Stomach (tissue), 9 donors: ENCODE data around the gene POM121L12. TPM values are rescaled to one million over a fixed set of nuclear protein-coding genes. Genes with fewer than 3 reads are reported as not detected.

Experiments used
- DNase-seq, 2 donors: peaks; one replicate each; pipeline versions ENCODE4 v3.0.0 to v3.0.0-alpha.2; 2013 to 2019
- H3K27ac ChIP-seq, 5 donors: fragments of 200-600 bp in 4 of 5; sonication (generic) in 4 of 5; one replicate each; pipeline ENCODE4 v1.5.1; 2013 to 2019; ENCODE audit warnings: mild to moderate bottlenecking in 1 of 5, moderate library complexity in 1 of 5
- H3K27me3 ChIP-seq, 3 donors: fragments of 200-600 bp; sonication (generic); one replicate each; pipeline ENCODE4 v1.5.1; 2017 to 2019; ENCODE audit warnings: mixed run types in 1 of 3
- H3K36me3 ChIP-seq, 4 donors: fragments of 200-600 bp; sonication (generic); 1 replicate in 3 of 4; 2 replicates in 1 of 4; pipeline ENCODE4 v1.5.1; 2016 to 2019
- H3K4me1 ChIP-seq, 4 donors: fragments of 200-600 bp; sonication (generic); one replicate each; pipeline ENCODE4 v1.5.1; 2016 to 2019
- H3K4me3 ChIP-seq, 4 donors: fragments of 200-600 bp; sonication (generic) in 3 of 4; one replicate each; pipeline ENCODE4 v1.5.1; 2016 to 2019; ENCODE audit warnings: mild to moderate bottlenecking in 1 of 4
- H3K9me3 ChIP-seq, 4 donors: fragments of 200-600 bp; sonication (generic); one replicate each; pipeline ENCODE4 v1.5.1; 2016 to 2019
- EP300 ChIP-seq: sonication (generic); formaldehyde crosslinking; IDR thresholded peaks from one replicate; pipeline ENCODE4 v1.6.1; 2017; ENCODE audit warnings: antibody characterized with exemption
- POLR2A ChIP-seq, 4 donors: fragments of 450-650 bp; IDR thresholded peaks; one replicate each; pipeline ENCODE4 v1.6.1; 2016; ENCODE audit warnings: antibody characterized with exemption in 4 of 4, control low read depth in 2 of 4, mild to moderate bottlenecking in 1 of 4, moderate library complexity in 1 of 4
- POLR2AphosphoS5 ChIP-seq, 3 donors: sonication (generic); formaldehyde crosslinking; IDR thresholded peaks; one replicate each; pipeline ENCODE4 v1.6.1; 2016; ENCODE audit warnings: antibody characterized with exemption in 3 of 3
- WGBS, 5 donors: extraction: QIAGEN DNeasy Blood & Tissue Kit in 3 of 5; methylation state at CpG; one replicate each; pipeline versions ENCODE4 v1.1.5 to v1.1.7; 2013 to 2018; 5-methylcytosine and 5-hydroxymethylcytosine counted together
- intact Hi-C: fragments of 100-400 bp; cut with DNase I; formaldehyde crosslinking; loops from one replicate; pipeline ENCODE4 v1.15.1; 2023; ENCODE audit warnings: low total_unique reads
- polyA plus RNA-seq, 3 donors: library from polyadenylated mRNA; stranded (reverse); fragments of 200-250 nt; gene quantifications; one replicate each; pipeline ENCODE4 v1.2.3, GENCODE V29; 2013
- total RNA-seq, 5 donors: library from RNA; depleted of rRNA; stranded (reverse); fragments of >200 nt; gene quantifications; one replicate each; pipeline versions ENCODE4 v1.1.0 to v1.2.3, GENCODE V29; 2014 to 2016
- TF ChIP-seq, protein P1 (sequence below), 7 experiments: fragments of 450-650 bp in 4 of 7; fragments of 200-600 bp in 3 of 7; sonication (generic) in 3 of 7; IDR thresholded peaks; one replicate each; pipeline ENCODE4 v1.5.1; 2016 to 2019; ENCODE audit warnings: antibody characterized with exemption in 7 of 7, control low read depth in 2 of 7, mild to moderate bottlenecking in 1 of 7
- donor health status: healthy with polysubstance abuse.
- donor health status: Bipolar disorder and iron deficiency.
- donor health status: healthy.

Gene POM121L12
- total and polyA plus RNA-seq, 8 donors: not detected

DNA sequence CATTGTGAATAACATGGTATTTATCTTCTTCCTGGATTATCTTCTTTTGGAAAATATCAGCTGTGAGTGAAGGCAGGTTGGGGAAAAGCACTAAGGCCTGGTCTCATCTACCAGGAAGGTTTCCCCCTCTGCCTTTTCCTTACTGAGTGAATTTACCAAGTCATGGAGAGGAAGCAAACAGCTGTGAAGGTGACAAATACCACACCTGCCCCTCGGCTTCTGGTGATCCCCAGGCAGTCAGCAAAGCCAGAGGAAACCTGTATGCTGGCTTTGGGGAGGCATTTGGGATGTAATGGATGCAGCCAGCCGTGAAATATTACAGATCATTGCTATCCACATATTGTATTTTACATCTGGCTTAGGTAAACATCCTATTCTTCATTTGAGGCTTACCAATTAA is 24.2 kb downstream of the POM121L12 start:
- H3K4me1 ChIP-seq: no peaks in the 10 kb centered on the region
- no peak overlapping the region for H3K27ac ChIP-seq
- no peaks in the 10 kb centered on the region for H3K36me3 ChIP-seq
- H3K4me3 ChIP-seq: no peak overlapping the region
- peaks cover 0 to 15% (median 4%) of the 10 kb centered on the region in 4 donors for H3K9me3 ChIP-seq
- WGBS, 5 donors: 21 to 67% (median 33%) methylated on average over 2 of the region's 2 CpGs
- intact Hi-C loops: no loop called here
- no peak for TF ChIP-seq POLR2A (IDR thresholded peaks at IDR 0.05)
- no peak for TF ChIP-seq POLR2AphosphoS5 (IDR thresholded peaks at IDR 0.05)
- TF ChIP-seq, protein P1, sequence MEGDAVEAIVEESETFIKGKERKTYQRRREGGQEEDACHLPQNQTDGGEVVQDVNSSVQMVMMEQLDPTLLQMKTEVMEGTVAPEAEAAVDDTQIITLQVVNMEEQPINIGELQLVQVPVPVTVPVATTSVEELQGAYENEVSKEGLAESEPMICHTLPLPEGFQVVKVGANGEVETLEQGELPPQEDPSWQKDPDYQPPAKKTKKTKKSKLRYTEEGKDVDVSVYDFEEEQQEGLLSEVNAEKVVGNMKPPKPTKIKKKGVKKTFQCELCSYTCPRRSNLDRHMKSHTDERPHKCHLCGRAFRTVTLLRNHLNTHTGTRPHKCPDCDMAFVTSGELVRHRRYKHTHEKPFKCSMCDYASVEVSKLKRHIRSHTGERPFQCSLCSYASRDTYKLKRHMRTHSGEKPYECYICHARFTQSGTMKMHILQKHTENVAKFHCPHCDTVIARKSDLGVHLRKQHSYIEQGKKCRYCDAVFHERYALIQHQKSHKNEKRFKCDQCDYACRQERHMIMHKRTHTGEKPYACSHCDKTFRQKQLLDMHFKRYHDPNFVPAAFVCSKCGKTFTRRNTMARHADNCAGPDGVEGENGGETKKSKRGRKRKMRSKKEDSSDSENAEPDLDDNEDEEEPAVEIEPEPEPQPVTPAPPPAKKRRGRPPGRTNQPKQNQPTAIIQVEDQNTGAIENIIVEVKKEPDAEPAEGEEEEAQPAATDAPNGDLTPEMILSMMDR (IDR thresholded peaks at IDR 0.05): no peak
- TF ChIP-seq EP300: no peak
- no peak for DNase-seq
- no peaks in the 10 kb centered on the region for H3K27me3 ChIP-seq

DNA sequence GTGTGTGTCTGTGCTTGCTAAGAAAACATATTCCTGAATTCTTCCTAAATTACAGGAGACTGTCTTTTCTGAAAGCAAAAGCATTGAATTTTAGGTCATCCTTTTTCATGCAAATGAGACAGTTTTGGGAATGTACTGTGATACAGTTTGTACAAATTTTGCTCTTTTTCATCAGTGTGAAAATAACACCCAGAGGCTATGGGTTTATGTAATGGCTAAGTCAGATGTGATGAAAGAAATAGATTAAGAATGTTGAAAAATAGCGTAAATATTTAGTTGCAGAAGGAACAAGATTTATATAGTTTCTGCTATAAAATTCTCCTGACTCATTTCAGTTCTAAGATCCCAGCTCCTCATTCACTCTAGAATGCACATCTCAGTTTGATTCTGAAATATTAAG is 24.6 kb downstream of the POM121L12 start:
- H3K4me3 ChIP-seq: no peak overlapping the region
- TF ChIP-seq POLR2AphosphoS5 (IDR thresholded peaks at IDR 0.05) (no peak), EP300 (no peak), POLR2A (IDR thresholded peaks at IDR 0.05) (no peak)
- TF ChIP-seq, protein P1 (IDR thresholded peaks at IDR 0.05): no peak
- intact Hi-C loops: no loop called here
- no peak for DNase-seq
- H3K9me3 ChIP-seq: peaks cover 0 to 20% (median 4%) of the 10 kb centered on the region in 4 donors
- H3K27me3 ChIP-seq: no peaks in the 10 kb centered on the region
- no peak overlapping the region for H3K27ac ChIP-seq
- WGBS, 5 donors: 77 to 95% (median 81%) methylated on average over 1 of the region's 1 CpG
- H3K4me1 ChIP-seq: no peaks in the 10 kb centered on the region
- no peaks in the 10 kb centered on the region for H3K36me3 ChIP-seq

DNA sequence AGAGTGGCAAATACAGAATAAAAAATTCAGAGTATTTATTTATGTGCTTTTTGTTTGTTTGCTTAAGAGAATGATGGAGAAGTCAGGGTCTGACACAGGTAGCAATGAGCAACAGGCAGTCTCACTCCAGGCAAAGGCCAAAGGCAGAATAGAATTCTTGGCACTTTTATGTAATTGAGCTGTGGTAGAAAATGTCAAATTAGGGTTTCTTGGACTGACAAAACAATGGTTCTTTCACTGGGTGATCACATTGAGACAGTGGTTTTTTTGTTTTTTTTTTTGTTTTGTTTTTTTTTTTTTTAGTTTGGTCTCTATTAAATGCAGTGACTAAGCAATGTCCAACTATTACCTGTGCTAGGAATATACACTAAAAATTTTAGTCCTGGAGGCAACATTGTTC is 27.4 kb downstream of the POM121L12 start:
- Histone ChIP-seq H3K27ac (no peak overlapping the region), H3K27me3 (no peaks in the 10 kb centered on the region), H3K4me3 (no peak overlapping the region), H3K4me1 (no peaks in the 10 kb centered on the region), H3K9me3 (peaks cover 0 to 36% (median 9%) of the 10 kb centered on the region in 4 donors), H3K36me3 (no peaks in the 10 kb centered on the region)
- no peak for DNase-seq
- TF ChIP-seq, protein P1 (IDR thresholded peaks at IDR 0.05): no peak
- TF ChIP-seq POLR2AphosphoS5 (IDR thresholded peaks at IDR 0.05) (no peak), EP300 (no peak)
- intact Hi-C loops: no loop called here

DNA sequence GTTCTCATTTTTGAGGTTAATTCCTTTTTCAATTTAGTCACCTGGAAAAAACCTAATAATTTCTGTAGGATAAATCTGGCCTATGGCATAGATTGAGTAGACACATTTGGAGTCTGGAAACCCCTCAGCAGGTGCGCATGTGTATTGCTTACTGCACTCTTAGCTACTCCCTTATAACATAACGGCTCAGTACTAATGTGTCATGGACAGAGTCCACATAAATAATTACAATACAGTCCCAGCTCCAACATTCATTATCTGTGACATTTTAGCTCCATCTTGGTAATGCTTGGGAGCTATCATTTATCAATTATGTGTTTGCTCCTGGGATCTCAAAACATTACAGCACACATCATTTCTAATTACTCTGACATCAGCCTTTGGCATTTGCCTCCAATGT is 33.2 kb downstream of the POM121L12 start:
- no peaks in the 10 kb centered on the region for H3K36me3 ChIP-seq
- peaks cover 0 to 36% (median 5%) of the 10 kb centered on the region in 4 donors for H3K9me3 ChIP-seq
- no peaks in the 10 kb centered on the region for H3K27me3 ChIP-seq
- DNase-seq: no peak
- TF ChIP-seq POLR2A (IDR thresholded peaks at IDR 0.05): no peak
- TF ChIP-seq POLR2AphosphoS5 (IDR thresholded peaks at IDR 0.05): no peak
- no peak for TF ChIP-seq EP300
- TF ChIP-seq, protein P1 (IDR thresholded peaks at IDR 0.05): no peak
- intact Hi-C loops: no loop called here
- WGBS, 5 donors: 77 to 91% (median 88%) methylated on average over 2 of the region's 2 CpGs
- no peaks in the 10 kb centered on the region for H3K4me1 ChIP-seq
- no peak overlapping the region for H3K27ac ChIP-seq
- H3K4me3 ChIP-seq: no peak overlapping the region
